GM06990 (cell line): Measurements from ENCODE around the gene NKAIN2.

Experiments
- DNase-seq: peaks from one replicate; pipeline ENCODE4 v3.0.0-alpha.2; 2011; ENCODE audit not compliant: insufficient read length; ENCODE audit errors: extremely low read depth
- H3K27me3 ChIP-seq: replicated peaks from 2 replicates; pipeline ENCODE4 v1.6.0; 2011; ENCODE audit warnings: low read length; ENCODE audit not compliant: control insufficient read depth, insufficient read depth
- H3K36me3 ChIP-seq: 2 replicates; pipeline ENCODE4 v1.5.1; 2011; ENCODE audit warnings: low read length; ENCODE audit not compliant: control insufficient read depth, insufficient read depth
- H3K4me3 ChIP-seq: replicated peaks from 2 replicates; pipeline ENCODE4 v1.5.1; 2011; ENCODE audit warnings: low read depth, mild to moderate bottlenecking, control low read depth, low read length
- TF ChIP-seq, protein P1 (sequence below): IDR thresholded peaks from 2 replicates; pipeline ENCODE4 v1.5.1; 2011; ENCODE audit warnings: low read length, control low read depth, mild to moderate bottlenecking, inconsistent platforms; ENCODE audit not compliant: insufficient read depth, poor library complexity, severe bottlenecking

NKAIN2 gene

GRCh38 chr6:124147621-124148020, 344.0 kb downstream of the NKAIN2 start:
- no peaks in the 10 kb centered on the region for H3K36me3 ChIP-seq
- no peak overlapping the region for H3K4me3 ChIP-seq
- no peak for DNase-seq
- TF ChIP-seq, protein P1, sequence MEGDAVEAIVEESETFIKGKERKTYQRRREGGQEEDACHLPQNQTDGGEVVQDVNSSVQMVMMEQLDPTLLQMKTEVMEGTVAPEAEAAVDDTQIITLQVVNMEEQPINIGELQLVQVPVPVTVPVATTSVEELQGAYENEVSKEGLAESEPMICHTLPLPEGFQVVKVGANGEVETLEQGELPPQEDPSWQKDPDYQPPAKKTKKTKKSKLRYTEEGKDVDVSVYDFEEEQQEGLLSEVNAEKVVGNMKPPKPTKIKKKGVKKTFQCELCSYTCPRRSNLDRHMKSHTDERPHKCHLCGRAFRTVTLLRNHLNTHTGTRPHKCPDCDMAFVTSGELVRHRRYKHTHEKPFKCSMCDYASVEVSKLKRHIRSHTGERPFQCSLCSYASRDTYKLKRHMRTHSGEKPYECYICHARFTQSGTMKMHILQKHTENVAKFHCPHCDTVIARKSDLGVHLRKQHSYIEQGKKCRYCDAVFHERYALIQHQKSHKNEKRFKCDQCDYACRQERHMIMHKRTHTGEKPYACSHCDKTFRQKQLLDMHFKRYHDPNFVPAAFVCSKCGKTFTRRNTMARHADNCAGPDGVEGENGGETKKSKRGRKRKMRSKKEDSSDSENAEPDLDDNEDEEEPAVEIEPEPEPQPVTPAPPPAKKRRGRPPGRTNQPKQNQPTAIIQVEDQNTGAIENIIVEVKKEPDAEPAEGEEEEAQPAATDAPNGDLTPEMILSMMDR: no peak
- H3K27me3 ChIP-seq: no peaks in the 10 kb centered on the region

DNA sequence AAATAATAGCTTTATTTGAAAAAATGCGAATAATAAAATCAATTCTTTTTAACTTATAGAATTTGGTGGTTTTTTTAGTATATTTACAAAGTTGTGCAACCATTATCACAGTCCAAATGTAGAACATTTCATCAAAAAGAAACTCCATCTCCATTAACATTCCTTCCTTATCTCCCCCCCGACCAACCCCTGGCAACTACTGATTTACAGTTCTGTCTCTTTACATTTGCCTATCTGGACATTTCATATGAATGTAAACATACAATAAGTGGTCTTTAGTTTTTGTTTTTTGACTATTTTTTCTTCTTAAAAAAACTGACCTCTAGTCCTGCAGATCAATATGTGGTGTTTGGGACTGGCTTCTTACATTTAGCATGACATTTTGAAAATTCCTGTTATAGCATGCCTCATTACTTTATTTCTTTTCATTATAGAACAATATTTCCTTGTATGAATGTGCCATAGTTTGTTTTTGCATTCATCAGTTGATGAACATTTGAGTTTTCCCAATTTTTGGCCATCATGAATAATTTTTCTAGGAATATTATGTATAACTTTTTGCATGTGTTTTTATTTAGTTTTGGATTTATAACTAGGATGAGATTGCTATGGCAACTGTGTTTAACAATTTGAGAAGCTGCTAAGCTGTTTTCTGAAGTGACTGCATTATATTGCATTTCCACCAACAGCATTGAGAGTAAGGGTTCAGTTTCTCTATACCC, 344.7 kb downstream of the NKAIN2 start:
- Histone ChIP-seq H3K36me3 (no peaks in the 10 kb centered on the region), H3K27me3 (no peaks in the 10 kb centered on the region)
- TF ChIP-seq, protein P1: no peak

DNA sequence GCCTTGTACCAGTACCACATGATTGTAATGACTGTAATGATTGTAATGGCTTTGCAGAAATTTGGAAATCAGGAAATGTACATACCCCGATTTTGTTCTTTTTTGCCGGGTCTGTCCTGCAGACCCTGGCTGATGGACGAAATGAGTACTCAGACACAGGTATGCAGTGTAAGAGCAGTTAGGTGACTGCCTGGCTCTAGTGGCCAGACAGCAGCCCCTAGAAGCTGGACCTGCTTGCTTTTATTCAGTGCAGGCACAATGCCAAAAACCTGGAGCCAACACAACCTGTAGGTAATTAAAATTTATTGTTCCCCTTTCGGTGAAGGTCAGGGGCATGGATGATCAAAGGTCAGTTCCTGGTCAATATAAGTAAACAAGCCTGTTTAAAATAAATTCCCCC, 346.0 kb downstream of the NKAIN2 start:
- Histone ChIP-seq H3K27me3 (no peaks in the 10 kb centered on the region), H3K36me3 (no peaks in the 10 kb centered on the region), H3K4me3 (no peak overlapping the region)
- no peak for DNase-seq
- TF ChIP-seq, protein P1: no peak

More for the DNA sequence above, 344.7 kb downstream of the NKAIN2 start:
- DNase-seq: no peak
- H3K4me3 ChIP-seq: no peak overlapping the region

- no peak for DNase-seq
- Histone ChIP-seq H3K4me3 (no peak overlapping the region), H3K27me3 (no peaks in the 10 kb centered on the region), H3K36me3 (no peaks in the 10 kb centered on the region)
- TF ChIP-seq, protein P1: no peak
Observed at GRCh38 chr6:124158024-124158423, 354.4 kb downstream of the NKAIN2 start.

DNA sequence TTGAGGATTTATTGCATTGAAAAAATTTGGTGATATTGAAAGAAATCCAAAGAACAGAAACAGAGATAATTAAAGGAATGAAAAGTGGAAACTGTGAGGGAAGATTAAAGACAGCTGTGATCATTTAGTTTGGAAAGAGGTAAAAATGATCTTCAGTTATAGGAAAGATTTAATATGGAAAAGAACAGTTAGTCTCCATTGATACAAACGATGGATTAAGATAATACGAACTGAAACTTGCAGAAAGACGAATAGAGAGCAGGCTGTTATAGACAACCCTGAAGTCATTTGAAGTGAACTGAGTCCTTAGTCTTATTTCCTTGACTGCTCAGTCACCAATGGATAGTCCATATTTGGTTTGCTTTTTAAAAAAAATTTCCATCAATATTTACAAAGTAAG, 360.0 kb downstream of the NKAIN2 start:
- no peaks in the 10 kb centered on the region for H3K36me3 ChIP-seq
- no peaks in the 10 kb centered on the region for H3K27me3 ChIP-seq
- DNase-seq: no peak
- TF ChIP-seq, protein P1: no peak
- H3K4me3 ChIP-seq: no peak overlapping the region
